ENCODE results near the gene SLC35F3. TPM values are rescaled to one million over a fixed set of nuclear protein-coding genes. Genes with fewer than 3 reads are reported as not detected.

Gene SLC35F3
- not detected for polyA plus RNA-seq

DNA sequence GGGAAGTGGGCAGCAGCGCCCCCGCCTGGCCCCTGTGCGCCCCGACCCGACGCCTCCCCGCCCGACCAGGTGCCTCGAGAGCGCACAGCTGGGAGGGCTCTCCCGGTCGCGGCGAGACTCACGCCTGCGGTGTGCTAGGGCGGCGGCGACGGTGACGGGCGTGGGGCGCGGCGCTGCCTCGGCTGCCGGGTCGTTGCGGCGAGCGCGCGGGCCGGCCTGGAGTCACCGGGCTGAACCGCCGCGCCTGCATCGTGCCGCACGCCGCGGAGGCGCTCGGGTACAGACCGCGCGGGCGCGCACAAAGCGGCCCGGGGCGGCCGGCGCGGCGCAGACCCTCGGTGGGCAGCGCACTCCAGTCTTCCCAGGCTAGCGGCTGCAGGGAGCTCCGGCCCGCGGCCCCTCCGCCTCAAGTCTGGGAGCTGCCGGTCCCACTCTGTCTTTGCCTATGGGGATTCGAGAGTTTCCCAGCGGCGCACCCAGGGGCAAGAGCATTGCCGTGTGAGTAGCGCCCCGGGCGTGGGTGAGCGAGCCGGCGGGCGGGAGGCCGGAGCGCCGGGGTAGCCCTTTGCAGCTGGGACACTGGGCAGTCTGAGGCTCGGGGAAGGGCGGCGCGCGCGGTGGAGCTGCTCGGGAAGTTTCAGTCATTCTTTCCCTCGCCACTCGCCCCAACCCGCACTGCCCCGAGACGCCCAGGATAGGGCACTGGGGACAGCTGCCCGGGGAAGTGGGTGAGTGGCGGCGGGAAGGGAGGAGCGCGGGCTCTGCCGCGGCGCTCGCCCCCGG, at the start of gene SLC35F3:
TSS of gene SLC35F3 (plus strand) at position 44 of the 783 bp plus-strand sequence.
- no peak for DNase-seq
- Mint-ChIP-seq H3K9me3 (peaks cover 0 to 13% (median 2%) of the 10 kb centered on the region in 6 donors), H3K4me1 (peaks cover 0 to 2% of the 10 kb centered on the region in 2 donors), H3K27me3 (ENCODE audit: low read depth in 3 of 3) (peaks cover 11 to 27% (median 18%) of the 10 kb centered on the region in 3 donors), H3K27ac (no peak within 1 kb of the TSS), H3K36me3 (no peaks in the 10 kb centered on the region), H3K4me3 (no peak within 1 kb of the TSS)

DNA sequence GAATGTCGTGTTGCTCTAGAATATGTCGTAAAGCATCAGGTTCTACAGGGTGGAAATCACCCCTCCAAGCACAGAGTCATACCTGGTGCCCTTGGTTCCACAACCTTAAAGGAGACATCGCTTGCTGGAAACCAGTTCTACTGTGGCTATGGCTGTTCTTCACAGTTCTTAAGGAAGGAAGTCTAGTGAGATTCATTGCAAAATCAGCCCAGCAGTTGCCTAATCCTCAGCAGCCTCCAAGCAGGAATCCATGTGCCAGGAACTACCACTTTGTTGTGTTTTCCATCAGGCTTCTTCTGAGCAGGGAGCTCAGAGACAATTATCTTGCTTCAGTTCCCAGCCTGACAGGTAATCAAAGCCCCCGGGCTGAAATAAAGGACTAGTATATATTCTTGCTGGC, 45.0 kb upstream of the SLC35F3 start:
- Mint-ChIP-seq H3K27ac (no peak overlapping the region), H3K4me1 (no peaks in the 10 kb centered on the region), H3K9me3 (peaks cover 0 to 8% (median 1%) of the 10 kb centered on the region in 6 donors), H3K27me3 (ENCODE audit: low read depth in 3 of 3) (peaks cover 0 to 4% (median 3%) of the 10 kb centered on the region in 3 donors), H3K36me3 (peaks cover 0 to 3% (median 0%) of the 10 kb centered on the region in 3 donors), H3K4me3 (no peak overlapping the region)
- DNase-seq = no peak

DNA sequence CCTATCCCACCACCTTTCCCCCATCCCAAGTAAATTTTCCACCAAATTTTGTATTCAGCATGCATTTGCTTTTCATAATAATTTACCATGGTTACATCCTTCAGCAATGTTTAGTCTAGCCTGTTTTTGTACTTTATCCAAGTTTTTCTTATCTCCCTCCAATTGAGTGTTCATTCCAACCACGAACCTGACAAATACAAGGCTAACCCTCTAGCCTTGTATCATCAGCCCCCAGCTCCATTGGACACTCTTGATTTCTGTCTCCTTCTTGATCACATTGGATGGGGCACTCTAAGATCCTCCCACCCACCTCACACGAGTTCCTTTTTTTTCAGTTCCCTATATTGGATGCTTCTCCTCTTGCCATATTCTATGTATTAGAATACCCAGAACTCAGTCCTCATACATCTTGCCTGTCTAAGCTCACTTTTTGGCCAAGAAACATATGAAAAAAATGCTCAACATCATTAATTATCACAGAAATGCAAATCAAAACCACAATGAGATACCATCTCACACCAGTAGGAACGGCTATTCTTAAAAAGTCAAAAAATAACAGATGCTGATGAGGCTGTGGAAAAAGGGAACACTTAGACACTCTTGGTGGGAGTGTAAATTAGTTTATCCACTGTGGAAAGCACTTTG, 40.5 kb upstream of the SLC35F3 start:
- H3K36me3 Mint-ChIP-seq = peaks cover 0 to 3% (median 0%) of the 10 kb centered on the region in 3 donors
- DNase-seq = no peak
- H3K27ac Mint-ChIP-seq = no peak overlapping the region
- H3K27me3 Mint-ChIP-seq (ENCODE audit: low read depth in 3 of 3) = peaks cover 0 to 4% (median 3%) of the 10 kb centered on the region in 3 donors
- H3K9me3 Mint-ChIP-seq = peaks cover 0 to 27% (median 10%) of the 10 kb centered on the region in 6 donors
- no peak overlapping the region for H3K4me3 Mint-ChIP-seq
- no peaks in the 10 kb centered on the region for H3K4me1 Mint-ChIP-seq

DNA sequence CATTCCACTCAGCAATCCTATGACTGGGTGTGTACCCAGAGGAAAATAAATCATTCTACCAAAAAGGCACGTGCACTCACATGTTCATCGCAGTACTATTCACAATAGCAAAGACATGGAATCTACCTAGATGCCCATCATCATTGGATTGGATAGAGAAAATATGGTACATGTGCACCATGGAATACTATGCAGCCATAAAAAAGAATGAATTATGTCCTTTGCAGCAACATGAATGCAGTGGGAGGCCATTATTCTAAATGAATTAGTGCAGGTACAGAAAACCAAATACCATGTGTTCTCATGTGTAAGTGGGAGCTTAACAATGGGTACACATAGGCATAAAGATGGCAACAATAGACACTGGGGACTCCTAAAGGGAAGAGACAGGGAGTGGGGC, 39.9 kb upstream of the SLC35F3 start:
- Mint-ChIP-seq H3K36me3 (peaks cover 0 to 3% (median 0%) of the 10 kb centered on the region in 3 donors), H3K27me3 (ENCODE audit: low read depth in 3 of 3) (peaks cover 0 to 4% (median 3%) of the 10 kb centered on the region in 3 donors), H3K27ac (no peak overlapping the region), H3K9me3 (peaks cover 0 to 27% (median 10%) of the 10 kb centered on the region in 6 donors), H3K4me3 (no peak overlapping the region), H3K4me1 (no peaks in the 10 kb centered on the region)
- DNase-seq = no peak

DNA sequence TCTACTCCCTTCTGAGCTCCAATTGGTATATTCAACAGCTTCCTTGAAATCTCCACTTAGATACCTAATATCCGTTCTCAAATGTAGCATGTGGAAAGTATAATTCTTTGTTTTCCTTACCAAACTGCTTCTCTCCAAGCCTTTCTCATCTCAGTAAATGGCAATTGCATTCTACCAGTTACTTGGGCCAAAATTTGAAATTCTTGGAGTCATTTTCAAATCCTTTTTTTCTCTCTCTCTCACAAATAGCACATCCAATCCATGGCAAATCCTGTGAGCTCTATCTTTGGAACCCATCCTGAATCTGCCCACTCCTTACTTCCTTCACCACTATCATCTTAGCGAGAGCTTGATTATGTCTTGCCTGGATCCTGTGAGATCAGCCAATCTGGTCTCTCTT, 39.3 kb upstream of the SLC35F3 start:
- Mint-ChIP-seq H3K4me3 (no peak overlapping the region), H3K4me1 (no peaks in the 10 kb centered on the region), H3K27ac (no peak overlapping the region), H3K9me3 (peaks cover 0 to 34% (median 10%) of the 10 kb centered on the region in 6 donors), H3K27me3 (ENCODE audit: low read depth in 3 of 3) (peaks cover 0 to 4% (median 3%) of the 10 kb centered on the region in 3 donors), H3K36me3 (peaks cover 0 to 3% (median 0%) of the 10 kb centered on the region in 3 donors)
- DNase-seq = no peak

DNA sequence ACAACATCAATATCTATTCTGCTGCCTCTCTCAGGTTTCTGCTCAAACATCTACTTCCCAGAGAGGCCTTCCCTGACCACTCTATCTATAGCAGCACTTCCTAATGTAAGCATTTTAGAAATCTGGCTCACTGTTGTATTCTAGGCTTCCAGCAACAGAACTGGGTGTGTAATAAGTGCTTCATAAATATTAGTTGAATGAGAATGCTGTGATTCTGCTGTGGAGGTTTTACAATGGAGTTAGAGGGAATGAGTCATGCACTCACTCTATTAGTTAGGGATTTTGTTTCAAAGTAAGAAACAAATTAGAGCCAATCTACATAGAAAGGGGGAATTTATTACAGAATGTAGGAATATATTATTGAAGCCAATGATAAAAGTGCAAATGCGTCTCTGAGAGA, 38.6 kb upstream of the SLC35F3 start:
- DNase-seq = no peak
- Mint-ChIP-seq H3K27me3 (ENCODE audit: low read depth in 3 of 3) (peaks cover 0 to 4% (median 3%) of the 10 kb centered on the region in 3 donors), H3K4me1 (no peaks in the 10 kb centered on the region), H3K4me3 (no peak overlapping the region), H3K9me3 (peaks cover 0 to 34% (median 10%) of the 10 kb centered on the region in 6 donors), H3K27ac (no peak overlapping the region), H3K36me3 (peaks cover 0 to 3% (median 0%) of the 10 kb centered on the region in 3 donors)

DNA sequence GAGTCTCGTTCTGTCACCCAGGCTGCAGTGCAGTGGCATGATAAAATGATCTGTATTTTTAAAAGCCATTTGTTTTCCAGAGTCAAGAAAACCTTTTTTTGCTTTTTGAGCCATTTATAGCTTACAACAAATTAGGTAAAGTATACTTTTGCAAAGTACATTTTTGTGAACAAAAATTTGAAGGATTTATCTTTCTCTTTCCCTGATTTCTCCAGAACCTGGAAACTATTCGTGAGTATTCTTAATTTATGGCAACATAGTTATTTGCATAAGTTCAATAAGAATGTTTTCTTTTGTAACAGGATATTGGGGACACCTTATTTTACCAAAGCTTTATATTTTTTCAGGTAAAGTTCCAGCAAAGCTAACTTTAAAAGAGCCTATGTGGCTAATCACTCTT, 37.4 kb upstream of the SLC35F3 start:
- Mint-ChIP-seq H3K4me3 (no peak overlapping the region), H3K27me3 (ENCODE audit: low read depth in 3 of 3) (peaks cover 0 to 4% (median 3%) of the 10 kb centered on the region in 3 donors), H3K9me3 (peaks cover 0 to 34% (median 10%) of the 10 kb centered on the region in 6 donors), H3K4me1 (no peaks in the 10 kb centered on the region), H3K36me3 (peaks cover 0 to 3% (median 0%) of the 10 kb centered on the region in 3 donors), H3K27ac (no peak overlapping the region)
- no peak for DNase-seq

DNA sequence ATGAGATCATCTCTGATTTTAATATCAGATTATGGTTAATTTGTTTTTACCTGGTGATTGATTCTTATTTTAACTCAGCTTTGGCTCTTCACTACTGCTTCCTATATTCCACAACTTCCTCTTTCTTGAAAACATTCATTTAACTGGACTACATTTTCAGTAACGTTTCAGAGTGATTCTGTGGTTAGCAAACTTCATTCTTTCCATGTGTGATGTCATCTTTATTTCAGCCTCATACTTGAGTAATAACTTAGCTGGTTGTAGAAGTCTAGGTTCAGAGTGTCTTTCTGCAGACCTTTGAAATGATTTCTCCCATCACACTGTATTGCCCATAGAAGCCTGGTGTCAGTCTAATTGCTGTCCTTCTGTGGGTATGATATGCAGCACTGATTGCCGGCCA, 36.0 kb upstream of the SLC35F3 start:
- Mint-ChIP-seq H3K27me3 (ENCODE audit: low read depth in 3 of 3) (peaks cover 0 to 6% (median 0%) of the 10 kb centered on the region in 3 donors), H3K36me3 (peaks cover 0 to 3% (median 0%) of the 10 kb centered on the region in 3 donors), H3K9me3 (peaks cover 0 to 34% (median 10%) of the 10 kb centered on the region in 6 donors), H3K4me3 (no peak overlapping the region), H3K4me1 (no peaks in the 10 kb centered on the region), H3K27ac (no peak overlapping the region)
- DNase-seq = no peak

DNA sequence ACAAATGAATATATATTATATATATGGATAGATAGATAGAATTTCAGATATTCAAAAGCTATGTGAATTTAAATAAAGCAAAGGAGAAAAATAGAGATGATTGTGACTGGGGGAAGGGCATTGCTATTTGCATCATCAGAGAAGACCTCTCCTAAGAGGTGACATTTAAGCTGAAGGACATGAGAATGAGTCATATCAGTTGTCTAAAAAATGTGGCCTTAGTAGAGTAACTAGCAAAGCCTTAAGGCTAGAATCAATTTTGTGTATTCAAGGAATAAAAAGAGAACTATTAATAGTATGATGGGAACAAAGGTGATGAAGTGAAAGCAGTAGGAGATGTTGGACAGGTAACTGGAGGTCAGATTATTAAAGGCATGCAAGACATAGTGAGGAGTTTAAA, 34.8 kb upstream of the SLC35F3 start:
- Mint-ChIP-seq H3K9me3 (peaks cover 0 to 29% (median 7%) of the 10 kb centered on the region in 6 donors), H3K4me1 (no peaks in the 10 kb centered on the region), H3K36me3 (no peaks in the 10 kb centered on the region), H3K4me3 (no peak overlapping the region), H3K27ac (no peak overlapping the region), H3K27me3 (ENCODE audit: low read depth in 3 of 3) (peaks cover 0 to 3% (median 2%) of the 10 kb centered on the region in 3 donors)
- DNase-seq = no peak

DNA sequence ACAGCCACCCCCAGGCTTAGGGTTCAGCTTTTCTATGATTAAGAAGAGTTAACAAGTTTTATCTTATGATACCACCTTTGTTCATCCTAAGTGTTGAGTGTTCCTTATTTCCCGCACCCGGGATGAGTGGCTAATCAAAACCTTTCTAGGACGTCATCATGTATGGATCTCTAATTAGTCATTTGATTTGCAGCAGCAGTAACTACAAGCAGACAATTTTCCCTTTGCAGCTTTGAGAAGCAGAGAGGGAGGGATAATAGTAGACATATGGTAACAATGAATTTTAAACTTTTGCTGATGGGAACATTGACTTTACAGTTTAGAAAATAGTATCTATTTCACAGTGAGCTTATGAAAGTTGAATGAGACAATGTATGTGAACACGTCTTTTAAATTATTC, 30.8 kb upstream of the SLC35F3 start:
- DNase-seq = no peak
- Mint-ChIP-seq H3K27me3 (ENCODE audit: low read depth in 3 of 3) (peaks cover 2 to 3% (median 2%) of the 10 kb centered on the region in 3 donors), H3K4me1 (no peaks in the 10 kb centered on the region), H3K27ac (no peak overlapping the region), H3K36me3 (no peaks in the 10 kb centered on the region), H3K4me3 (no peak overlapping the region), H3K9me3 (peaks cover 0 to 9% (median 3%) of the 10 kb centered on the region in 6 donors)

DNA sequence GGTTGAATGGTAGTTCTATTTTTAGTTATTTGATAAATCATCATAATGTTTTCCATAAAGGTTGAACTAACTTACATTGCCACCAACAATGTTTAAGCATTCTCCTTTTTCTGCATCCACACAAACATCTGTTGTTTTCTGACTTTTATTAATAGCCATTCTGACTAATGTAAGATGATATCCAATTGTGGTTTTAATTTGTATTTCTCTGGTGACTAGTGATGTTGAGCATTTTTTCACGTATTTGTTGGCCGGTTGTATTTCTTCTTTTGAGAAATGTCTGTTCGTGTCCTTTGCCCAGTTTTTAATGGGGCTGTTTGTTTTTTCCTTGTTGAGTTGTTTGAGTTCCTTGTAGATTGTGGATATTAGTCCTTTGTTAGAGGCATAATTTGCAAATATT, 24.6 kb upstream of the SLC35F3 start:
- no peaks in the 10 kb centered on the region for H3K4me1 Mint-ChIP-seq
- H3K4me3 Mint-ChIP-seq = no peak overlapping the region

DNA sequence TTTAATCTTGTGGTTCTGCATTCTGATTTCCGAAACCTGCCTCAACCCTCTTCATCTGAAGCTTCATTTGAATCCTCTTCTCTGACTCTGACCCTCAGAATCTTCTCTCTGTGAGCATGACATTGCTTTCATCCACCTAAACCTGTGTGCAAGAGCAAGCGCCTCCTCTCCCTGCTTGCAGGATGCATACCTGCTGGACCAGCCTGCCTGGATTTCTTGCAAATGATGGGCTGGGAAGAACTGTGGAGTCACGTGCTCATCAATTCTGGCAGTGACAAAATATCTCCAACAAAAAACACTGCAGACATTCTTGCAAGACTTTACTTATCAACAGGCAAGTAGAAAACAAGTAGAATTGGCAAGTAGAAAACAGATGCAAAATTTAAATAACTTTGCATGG, 20.8 kb upstream of the SLC35F3 start:
- H3K27ac Mint-ChIP-seq = no peak overlapping the region
- H3K4me3 Mint-ChIP-seq = no peak overlapping the region
- H3K27me3 Mint-ChIP-seq (ENCODE audit: low read depth in 3 of 3) = peaks cover 0 to 9% (median 6%) of the 10 kb centered on the region in 3 donors
- peaks cover 2 to 16% (median 3%) of the 10 kb centered on the region in 6 donors for H3K9me3 Mint-ChIP-seq
- no peaks in the 10 kb centered on the region for H3K4me1 Mint-ChIP-seq
- DNase-seq = no peak
- H3K36me3 Mint-ChIP-seq = peaks cover 0 to 5% (median 0%) of the 10 kb centered on the region in 3 donors

More for the DNA sequence above, 24.6 kb upstream of the SLC35F3 start:
- Mint-ChIP-seq H3K9me3 (peaks cover 0 to 16% (median 3%) of the 10 kb centered on the region in 6 donors), H3K27me3 (ENCODE audit: low read depth in 3 of 3) (peaks cover 0 to 9% (median 8%) of the 10 kb centered on the region in 3 donors), H3K36me3 (peaks cover 0 to 5% (median 0%) of the 10 kb centered on the region in 3 donors), H3K27ac (no peak overlapping the region)
- DNase-seq = no peak

DNA sequence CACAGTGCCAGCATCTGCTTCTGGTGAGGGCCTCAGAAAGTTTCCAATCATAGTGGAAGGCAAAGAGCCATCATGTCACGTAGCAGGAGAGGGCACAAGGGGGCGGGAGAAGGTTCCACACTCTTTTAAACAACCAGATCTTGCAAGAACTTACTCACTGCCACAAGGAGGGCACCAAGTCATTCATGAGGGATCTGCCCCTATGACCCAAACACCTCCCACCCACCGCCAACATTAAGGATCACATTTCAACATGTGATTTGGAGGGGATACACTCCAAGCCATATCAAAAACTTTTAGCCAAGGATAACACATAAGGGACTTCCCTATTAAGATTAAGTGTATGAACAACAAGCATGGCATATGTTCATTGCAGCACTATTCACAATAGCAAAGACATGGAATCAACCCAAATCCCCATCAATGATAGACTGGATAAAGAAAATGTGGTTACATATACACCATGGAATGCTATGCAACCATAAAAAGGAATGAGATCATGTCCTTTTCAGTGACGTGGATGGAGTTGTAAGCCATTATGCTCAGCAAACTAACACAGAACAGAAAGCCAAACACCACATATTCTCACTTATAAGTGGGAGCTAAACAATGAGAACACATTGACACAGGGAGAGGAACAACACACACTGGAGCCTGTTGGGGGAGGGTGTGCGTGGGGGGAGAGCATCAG, 19.9 kb upstream of the SLC35F3 start:
- H3K27ac Mint-ChIP-seq = no peak overlapping the region
- no peak for DNase-seq
- H3K4me3 Mint-ChIP-seq = no peak overlapping the region
- H3K36me3 Mint-ChIP-seq = peaks cover 0 to 5% (median 0%) of the 10 kb centered on the region in 3 donors
- H3K9me3 Mint-ChIP-seq = peaks cover 2 to 20% (median 3%) of the 10 kb centered on the region in 6 donors
- no peaks in the 10 kb centered on the region for H3K4me1 Mint-ChIP-seq
- peaks cover 0 to 9% (median 5%) of the 10 kb centered on the region in 3 donors for H3K27me3 Mint-ChIP-seq (ENCODE audit: low read depth in 3 of 3)

Data from immature natural killer cell (primary cell).